ENCODE results near the gene TMPRSS6.

Gene TMPRSS6

GRCh38 chr22:37082251-37082873 lies 27.2 kb downstream of the TMPRSS6 start:
- H3K4me3 Mint-ChIP-seq, result no peak overlapping the region
- H3K9me3 Mint-ChIP-seq, result no peaks in the 10 kb centered on the region
- peaks cover 5% of the 10 kb centered on the region for H3K4me1 Mint-ChIP-seq
- no peaks in the 10 kb centered on the region for H3K36me3 Mint-ChIP-seq (ENCODE audit: low read depth)
- H3K27me3 Mint-ChIP-seq (ENCODE audit: low read depth), result peaks cover 26% of the 10 kb centered on the region
- H3K27ac Mint-ChIP-seq, result no peak overlapping the region
- TF ChIP-seq, protein P1, sequence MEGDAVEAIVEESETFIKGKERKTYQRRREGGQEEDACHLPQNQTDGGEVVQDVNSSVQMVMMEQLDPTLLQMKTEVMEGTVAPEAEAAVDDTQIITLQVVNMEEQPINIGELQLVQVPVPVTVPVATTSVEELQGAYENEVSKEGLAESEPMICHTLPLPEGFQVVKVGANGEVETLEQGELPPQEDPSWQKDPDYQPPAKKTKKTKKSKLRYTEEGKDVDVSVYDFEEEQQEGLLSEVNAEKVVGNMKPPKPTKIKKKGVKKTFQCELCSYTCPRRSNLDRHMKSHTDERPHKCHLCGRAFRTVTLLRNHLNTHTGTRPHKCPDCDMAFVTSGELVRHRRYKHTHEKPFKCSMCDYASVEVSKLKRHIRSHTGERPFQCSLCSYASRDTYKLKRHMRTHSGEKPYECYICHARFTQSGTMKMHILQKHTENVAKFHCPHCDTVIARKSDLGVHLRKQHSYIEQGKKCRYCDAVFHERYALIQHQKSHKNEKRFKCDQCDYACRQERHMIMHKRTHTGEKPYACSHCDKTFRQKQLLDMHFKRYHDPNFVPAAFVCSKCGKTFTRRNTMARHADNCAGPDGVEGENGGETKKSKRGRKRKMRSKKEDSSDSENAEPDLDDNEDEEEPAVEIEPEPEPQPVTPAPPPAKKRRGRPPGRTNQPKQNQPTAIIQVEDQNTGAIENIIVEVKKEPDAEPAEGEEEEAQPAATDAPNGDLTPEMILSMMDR (IDR thresholded peaks at IDR 0.05; ENCODE audit: unreplicated experiment in 3 of 3), result no peak

DNA sequence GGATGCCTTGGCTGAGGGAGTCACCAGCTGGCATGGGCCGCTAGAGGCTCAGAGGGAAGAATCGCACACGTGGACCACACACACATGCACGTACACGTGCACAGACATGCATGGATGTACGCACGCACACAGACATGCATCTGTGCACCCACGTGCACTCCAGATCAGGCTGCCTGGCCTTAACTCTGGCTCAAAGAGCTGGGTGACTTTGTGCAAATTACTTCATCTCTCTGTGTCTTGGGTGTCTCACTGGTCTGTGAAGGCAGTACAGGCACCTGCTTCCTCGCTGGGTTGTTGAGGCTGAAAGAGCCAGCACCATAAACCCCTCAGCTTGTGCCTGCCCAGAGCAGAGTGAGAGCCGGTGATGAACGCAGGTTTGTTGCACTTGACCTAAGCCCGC lies 28.7 kb downstream of the TMPRSS6 start:
- no peaks in the 10 kb centered on the region for H3K36me3 Mint-ChIP-seq (ENCODE audit: low read depth)
- H3K4me3 Mint-ChIP-seq, result no peak overlapping the region
- H3K9me3 Mint-ChIP-seq, result no peaks in the 10 kb centered on the region
- H3K27ac Mint-ChIP-seq, result no peak overlapping the region
- peaks cover 5% of the 10 kb centered on the region for H3K4me1 Mint-ChIP-seq
- TF ChIP-seq, protein P1 (IDR thresholded peaks at IDR 0.05; ENCODE audit: unreplicated experiment in 3 of 3), result no peak
- H3K27me3 Mint-ChIP-seq (ENCODE audit: low read depth), result peaks cover 35% of the 10 kb centered on the region

GRCh38 chr22:37080438-37080837 lies 29.1 kb downstream of the TMPRSS6 start:
- Mint-ChIP-seq H3K4me3 (no peak overlapping the region), H3K4me1 (peaks cover 5% of the 10 kb centered on the region), H3K27ac (no peak overlapping the region), H3K27me3 (ENCODE audit: low read depth) (peaks cover 35% of the 10 kb centered on the region), H3K9me3 (no peaks in the 10 kb centered on the region), H3K36me3 (ENCODE audit: low read depth) (no peaks in the 10 kb centered on the region)
- TF ChIP-seq, protein P1 (IDR thresholded peaks at IDR 0.05; ENCODE audit: unreplicated experiment in 3 of 3), result no peak

- peaks cover 35% of the 10 kb centered on the region for H3K27me3 Mint-ChIP-seq (ENCODE audit: low read depth)
- no peak overlapping the region for H3K4me3 Mint-ChIP-seq
- H3K27ac Mint-ChIP-seq, result no peak overlapping the region
- no peaks in the 10 kb centered on the region for H3K9me3 Mint-ChIP-seq
- H3K4me1 Mint-ChIP-seq, result peaks cover 5% of the 10 kb centered on the region
- H3K36me3 Mint-ChIP-seq (ENCODE audit: low read depth), result no peaks in the 10 kb centered on the region
- TF ChIP-seq, protein P1 (IDR thresholded peaks at IDR 0.05; ENCODE audit: unreplicated experiment in 3 of 3), result no peak
These were observed 29.8 kb downstream of the TMPRSS6 start for GRCh38 chr22:37079668-37080171.

GRCh38 chr22:37079158-37079557 lies 30.4 kb downstream of the TMPRSS6 start:
- TF ChIP-seq, protein P1 (IDR thresholded peaks at IDR 0.05; ENCODE audit: unreplicated experiment in 3 of 3), result no peak
- H3K27me3 Mint-ChIP-seq (ENCODE audit: low read depth), result peaks cover 35% of the 10 kb centered on the region
- no peak overlapping the region for H3K4me3 Mint-ChIP-seq
- H3K4me1 Mint-ChIP-seq, result peaks cover 5% of the 10 kb centered on the region
- H3K36me3 Mint-ChIP-seq (ENCODE audit: low read depth), result no peaks in the 10 kb centered on the region
- no peaks in the 10 kb centered on the region for H3K9me3 Mint-ChIP-seq
- no peak overlapping the region for H3K27ac Mint-ChIP-seq
